ENCODE data around the gene PVALEF.

PVALEF gene

GRCh38 chr17:81119223-81120148 is 45.8 kb upstream of the PVALEF start:
- TF ChIP-seq SP1 (IDR thresholded peaks at IDR 0.05) (peak; percentile 92), TARDBP (IDR thresholded peaks at IDR 0.05) (peak; percentile 84), HDGF (IDR thresholded peaks at IDR 0.05; ENCODE audit: borderline replicate concordance) (0 out of 2 replicates have a peak, but pooled peaks have one; percentile 56), NFRKB (IDR thresholded peaks at IDR 0.05) (no peak)
- POLR2A ChIA-PET: interaction anchor here (2.6 kb wide), 1 partner anchor 119 kb away, joined by 9 read pairs; the partner anchor contains the start of genes NDUFAF8 and TEPSIN
- CTCF ChIA-PET: no interaction called here
- DNase-seq (ENCODE audit: extremely low spot score): peak; percentile 98

- TF ChIP-seq ZNF384 (IDR thresholded peaks at IDR 0.05) (no peak), LEF1 (IDR thresholded peaks at IDR 0.05; ENCODE audit: borderline replicate concordance) (no peak), ELF4 (IDR thresholded peaks at IDR 0.05) (no peak), SP1 (IDR thresholded peaks at IDR 0.05) (no peak), L3MBTL2 (conservative IDR thresholded peaks at IDR 0.05) (no peak), FOXM1 (IDR thresholded peaks at IDR 0.05; ENCODE audit: borderline replicate concordance) (no peak), PKNOX1 (IDR thresholded peaks at IDR 0.05) (no peak), SUZ12 (IDR thresholded peaks at IDR 0.05) (no peak), BHLHE40 (IDR thresholded peaks at IDR 0.05; ENCODE audit: borderline replicate concordance) (no peak), CTBP1 (IDR thresholded peaks at IDR 0.05; ENCODE audit: borderline replicate concordance) (no peak), TARDBP (IDR thresholded peaks at IDR 0.05) (no peak), ARNT (IDR thresholded peaks at IDR 0.05) (no peak), FOXA1 (IDR thresholded peaks at IDR 0.05) (no peak), FOXK2 (IDR thresholded peaks at IDR 0.05) (no peak), HDGF (IDR thresholded peaks at IDR 0.05; ENCODE audit: borderline replicate concordance) (no peak), NFRKB (IDR thresholded peaks at IDR 0.05) (no peak)
- ChIA-PET CTCF (interaction anchor here (0.5 kb wide), 1 partner anchor 86 kb away, joined by 3 read pairs; no protein-coding TSS in a partner anchor), POLR2A (interaction anchor here (2.6 kb wide), 1 partner anchor 119 kb away, joined by 9 read pairs; the partner anchor contains the start of genes NDUFAF8 and TEPSIN)
- no peak for DNase-seq (ENCODE audit: extremely low spot score)
These were observed 45.2 kb upstream of the PVALEF start for GRCh38 chr17:81120149-81120484.

GRCh38 chr17:81120695-81121621 is 44.3 kb upstream of the PVALEF start:
- TF ChIP-seq ARNT (IDR thresholded peaks at IDR 0.05): no peak
- TF ChIP-seq LEF1 (IDR thresholded peaks at IDR 0.05; ENCODE audit: borderline replicate concordance): no peak
- TF ChIP-seq ZNF384 (IDR thresholded peaks at IDR 0.05): no peak
- no peak for TF ChIP-seq PKNOX1 (IDR thresholded peaks at IDR 0.05)
- TF ChIP-seq FOXK2 (IDR thresholded peaks at IDR 0.05): no peak
- TF ChIP-seq FOXM1 (IDR thresholded peaks at IDR 0.05; ENCODE audit: borderline replicate concordance): no peak
- TF ChIP-seq ELF4 (IDR thresholded peaks at IDR 0.05): no peak
- no peak for TF ChIP-seq BHLHE40 (IDR thresholded peaks at IDR 0.05; ENCODE audit: borderline replicate concordance)
- TF ChIP-seq HDGF (IDR thresholded peaks at IDR 0.05; ENCODE audit: borderline replicate concordance): no peak
- no peak for TF ChIP-seq L3MBTL2 (conservative IDR thresholded peaks at IDR 0.05)
- TF ChIP-seq CTBP1 (IDR thresholded peaks at IDR 0.05; ENCODE audit: borderline replicate concordance): no peak
- no peak for DNase-seq (ENCODE audit: extremely low spot score)
- ChIA-PET CTCF (interaction anchor here (0.5 to 0.9 kb wide), 2 partner anchors 14 to 85 kb away, joined by 3 read pairs; no protein-coding TSS in a partner anchor), POLR2A (interaction anchor here (2.6 kb wide), 1 partner anchor 118 kb away, joined by 9 read pairs; the partner anchor contains the start of genes NDUFAF8 and TEPSIN)

GRCh38 chr17:81121841-81122733 is 43.2 kb upstream of the PVALEF start:
- no peak for DNase-seq (ENCODE audit: extremely low spot score)
- ChIA-PET POLR2A (interaction anchor here (2.6 kb wide), 1 partner anchor 117 kb away, joined by 9 read pairs; the partner anchor contains the start of genes NDUFAF8 and TEPSIN), CTCF (interaction anchor here (0.9 kb wide), 1 partner anchor 13 kb away, joined by 3 read pairs; no protein-coding TSS in a partner anchor)
- TF ChIP-seq L3MBTL2 (conservative IDR thresholded peaks at IDR 0.05) (no peak), ARNT (IDR thresholded peaks at IDR 0.05) (no peak), FOXA1 (IDR thresholded peaks at IDR 0.05) (no peak), HDGF (IDR thresholded peaks at IDR 0.05; ENCODE audit: borderline replicate concordance) (no peak), ZNF384 (IDR thresholded peaks at IDR 0.05) (no peak), ELF4 (IDR thresholded peaks at IDR 0.05) (no peak), PKNOX1 (IDR thresholded peaks at IDR 0.05) (no peak), BHLHE40 (IDR thresholded peaks at IDR 0.05; ENCODE audit: borderline replicate concordance) (no peak), LEF1 (IDR thresholded peaks at IDR 0.05; ENCODE audit: borderline replicate concordance) (no peak), FOXK2 (IDR thresholded peaks at IDR 0.05) (no peak), FOXM1 (IDR thresholded peaks at IDR 0.05; ENCODE audit: borderline replicate concordance) (no peak), SUZ12 (IDR thresholded peaks at IDR 0.05) (no peak), SP1 (IDR thresholded peaks at IDR 0.05) (no peak), CTBP1 (IDR thresholded peaks at IDR 0.05; ENCODE audit: borderline replicate concordance) (no peak), NFRKB (IDR thresholded peaks at IDR 0.05) (no peak)

Measured in HEK293T (cell line).